Ammon's horn (tissue), 1 donor: Measurements from ENCODE around the gene PDGFC.

ENCODE experiments used
- DNase-seq: peaks from one replicate; pipeline ENCODE4 v3.0.0-alpha.2; 2016; ENCODE audit warnings: low spot score

Gene PDGFC

GRCh38 chr4:156971676-156972378, at the start of gene PDGFC:
Gene PDGFC (minus strand): TSS chr4:156971799. CDS start chr4:156970903, 896 bp downstream.
- DNase-seq: peak; percentile 64

DNA sequence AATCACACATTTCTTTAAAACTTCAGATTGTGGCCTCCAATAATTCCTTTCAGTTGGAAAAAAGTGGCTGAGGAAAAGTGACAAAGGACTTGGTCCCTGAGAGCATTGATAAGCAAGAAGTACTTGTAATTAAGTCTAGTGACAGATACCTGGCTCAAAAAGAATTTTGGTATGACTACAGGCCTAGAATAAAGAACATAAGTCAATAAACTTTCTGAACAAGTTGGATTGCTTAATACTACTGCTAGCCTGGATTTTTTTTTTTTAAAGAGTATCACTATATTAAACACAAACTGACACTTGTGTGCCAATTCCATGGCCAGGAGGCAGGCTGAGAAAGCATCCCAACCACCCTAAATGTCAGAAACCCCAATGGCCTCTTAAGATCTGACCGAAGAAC, 49.3 kb upstream of the PDGFC start:
- DNase-seq: no peak

GRCh38 chr4:157018920-157019490, 47.4 kb upstream of the PDGFC start:
- no peak for DNase-seq

DNA sequence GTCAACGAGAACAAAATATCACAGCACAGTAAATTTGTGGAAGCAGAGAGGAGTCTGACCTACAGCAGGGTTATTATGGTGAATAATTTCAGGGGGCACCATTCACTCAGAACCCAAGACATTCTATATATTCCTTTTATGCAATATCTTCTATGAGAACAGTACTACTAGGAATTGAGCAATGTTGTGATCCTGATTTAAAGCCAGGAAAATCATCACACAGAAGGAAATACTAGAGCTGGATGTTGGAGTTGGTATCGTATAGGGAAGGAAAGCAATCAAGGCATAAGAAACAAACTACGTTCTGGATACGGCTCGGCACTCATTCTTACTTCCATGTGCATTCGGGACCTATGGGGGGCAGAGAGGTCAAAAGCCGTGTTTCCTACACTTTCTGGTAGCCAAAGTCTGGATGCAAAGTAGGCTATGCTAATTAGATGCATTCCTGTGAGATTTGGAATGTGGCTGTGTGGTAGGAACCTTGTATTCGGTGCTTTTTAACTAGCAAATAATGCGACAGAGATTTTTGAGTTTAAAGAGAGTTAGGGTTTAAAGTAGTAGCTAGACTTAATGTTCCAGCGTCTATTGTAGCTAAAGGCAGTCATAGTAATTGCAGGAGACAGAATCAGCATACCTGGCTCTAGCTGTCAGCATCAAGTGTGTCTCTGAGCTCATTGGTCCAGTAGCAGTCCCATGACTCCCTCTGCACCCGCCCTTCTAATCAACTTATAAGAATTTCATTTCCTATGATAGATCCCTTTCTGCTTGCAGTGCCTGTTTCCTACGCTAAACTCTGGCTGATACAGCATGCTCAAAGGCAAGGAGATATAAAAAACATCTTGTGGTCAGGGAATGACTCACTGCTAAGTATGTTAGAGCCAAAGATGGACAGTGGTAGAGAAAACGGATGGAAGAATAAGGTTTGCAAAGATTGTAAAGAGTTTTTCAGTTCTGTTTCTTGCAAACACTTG, 43.3 kb upstream of the PDGFC start:
- no peak for DNase-seq

DNA sequence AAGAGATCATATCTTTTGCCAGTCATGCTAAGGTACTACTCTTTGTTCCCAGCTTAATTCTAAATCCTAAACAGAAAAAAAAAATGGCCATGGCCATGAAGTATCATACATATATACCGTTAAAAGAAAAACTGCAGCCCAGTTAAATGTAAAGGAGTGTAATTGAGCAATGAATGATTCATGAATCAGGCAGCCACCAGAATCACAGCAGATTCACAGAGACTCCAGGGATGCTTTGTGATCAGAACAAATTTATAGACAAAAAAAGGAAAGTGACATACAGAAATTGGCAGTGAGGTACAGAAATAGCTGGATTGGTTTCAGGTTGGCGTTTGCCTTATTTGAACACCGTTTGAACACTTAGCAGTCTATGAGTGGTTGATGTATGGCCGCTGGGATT, 42.1 kb upstream of the PDGFC start:
- DNase-seq: no peak

- DNase-seq: no peak
Observed at GRCh38 chr4:157012781-157013180, 41.2 kb upstream of the PDGFC start.

DNA sequence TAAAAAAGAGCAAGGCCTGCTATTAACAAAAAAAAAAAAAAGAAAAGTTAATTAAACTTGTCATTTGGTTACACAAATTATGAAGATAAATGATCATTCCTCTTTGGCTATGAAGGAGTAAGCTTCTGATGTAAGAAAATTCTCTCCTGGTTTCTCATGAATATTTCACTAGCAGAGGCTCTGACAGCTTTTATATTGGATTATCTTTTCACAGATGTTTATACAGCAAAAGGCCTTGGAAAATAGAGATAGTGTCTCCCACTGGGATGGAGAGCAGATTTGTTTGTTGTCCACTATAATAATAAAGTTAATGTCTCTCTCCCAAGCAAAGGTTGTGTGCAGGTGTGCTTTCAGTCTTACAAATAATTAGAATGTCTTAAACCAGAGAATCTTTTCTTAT, 40.7 kb upstream of the PDGFC start:
- DNase-seq: no peak

- DNase-seq: no peak
Observed at GRCh38 chr4:157010630-157011029, 39.0 kb upstream of the PDGFC start.

- DNase-seq: no peak
Observed at GRCh38 chr4:157005831-157006230, 34.2 kb upstream of the PDGFC start.

DNA sequence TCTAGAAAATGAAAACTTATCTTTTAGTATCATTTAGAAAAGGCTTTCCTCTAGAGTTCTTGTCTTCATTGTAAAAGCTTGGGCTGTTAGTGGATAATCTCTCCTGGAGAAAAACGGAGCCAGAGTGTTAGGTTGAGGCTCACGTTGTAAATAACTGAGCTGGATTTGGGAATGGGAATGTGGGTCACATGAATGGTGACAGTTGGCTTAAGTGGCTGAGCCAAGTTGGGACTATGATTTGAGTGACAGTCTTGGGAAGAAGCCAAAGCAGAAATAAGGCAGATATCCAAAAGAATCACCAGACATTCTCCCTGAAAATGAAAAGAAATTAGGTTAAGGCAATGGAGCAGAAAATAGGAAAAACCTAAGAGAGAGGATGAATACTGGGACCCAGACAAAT, 33.6 kb upstream of the PDGFC start:
- no peak for DNase-seq

GRCh38 chr4:157004279-157005161, 32.9 kb upstream of the PDGFC start:
- no peak for DNase-seq

DNA sequence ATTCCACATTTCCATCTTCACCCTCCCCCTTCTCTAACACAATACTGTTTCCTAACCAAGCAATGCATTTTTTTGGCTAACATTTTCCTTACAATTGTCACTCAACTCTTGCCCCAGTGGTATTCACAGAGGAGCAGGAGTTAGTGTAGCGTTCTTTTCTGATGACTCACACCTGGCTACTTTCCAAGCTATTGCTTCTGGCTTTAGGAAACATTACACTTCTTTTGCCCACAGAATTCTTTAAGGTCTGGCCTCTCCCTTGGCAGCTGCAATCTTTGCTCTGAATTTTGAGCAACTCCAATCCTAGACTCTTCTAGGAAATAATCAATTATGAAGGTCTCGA, 27.5 kb upstream of the PDGFC start:
- DNase-seq: no peak

GRCh38 chr4:156998500-156999174, 27.0 kb upstream of the PDGFC start:
- DNase-seq: no peak

DNA sequence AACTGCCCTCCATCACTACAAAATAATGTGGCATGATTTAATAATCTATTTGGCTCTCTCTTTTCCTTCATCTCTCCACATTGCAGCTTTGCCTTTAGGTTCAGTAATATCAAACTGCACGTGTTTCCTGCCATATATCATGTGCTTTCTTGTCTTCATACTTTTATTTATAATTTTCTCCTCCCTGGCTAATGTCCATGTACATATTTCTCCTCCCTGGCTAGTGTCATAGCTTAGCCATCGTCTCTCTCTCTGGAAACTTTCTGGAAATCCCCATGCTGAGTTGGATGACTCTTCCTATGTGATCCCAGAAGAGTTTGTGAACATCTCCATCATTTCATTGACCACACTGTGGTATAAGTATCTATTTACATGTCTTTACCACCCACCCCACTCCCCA, 21.3 kb upstream of the PDGFC start:
- no peak for DNase-seq

GRCh38 chr4:156991161-156991560, 19.6 kb upstream of the PDGFC start:
- no peak for DNase-seq

GRCh38 chr4:156983366-156983765, 11.8 kb upstream of the PDGFC start:
- DNase-seq: no peak

DNA sequence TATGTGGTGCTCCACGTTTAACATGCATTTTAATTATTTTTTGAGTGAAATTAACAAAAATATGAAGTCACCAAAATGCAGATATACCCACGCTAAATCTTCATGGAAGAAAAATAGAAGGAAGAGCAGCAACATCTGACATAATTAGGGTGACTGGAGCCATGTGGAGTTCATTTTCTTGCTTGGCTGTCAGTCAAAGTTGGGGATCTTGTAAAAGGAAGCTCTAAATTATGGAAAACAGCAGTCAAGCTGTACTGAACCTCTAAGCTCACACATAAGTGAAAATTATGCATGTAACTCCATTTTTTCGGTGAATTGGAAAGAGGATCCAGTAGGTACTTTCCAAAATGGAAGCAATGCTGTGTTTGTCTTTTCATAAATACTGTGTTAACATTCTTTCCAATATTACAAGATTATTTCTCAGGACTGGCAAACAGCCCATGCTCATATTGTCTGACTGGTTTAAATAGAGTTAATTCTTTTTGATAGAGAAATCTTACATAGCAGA, 9.7 kb upstream of the PDGFC start:
- no peak for DNase-seq

GRCh38 chr4:156977435-156978160, 6.0 kb upstream of the PDGFC start:
- no peak for DNase-seq

DNA sequence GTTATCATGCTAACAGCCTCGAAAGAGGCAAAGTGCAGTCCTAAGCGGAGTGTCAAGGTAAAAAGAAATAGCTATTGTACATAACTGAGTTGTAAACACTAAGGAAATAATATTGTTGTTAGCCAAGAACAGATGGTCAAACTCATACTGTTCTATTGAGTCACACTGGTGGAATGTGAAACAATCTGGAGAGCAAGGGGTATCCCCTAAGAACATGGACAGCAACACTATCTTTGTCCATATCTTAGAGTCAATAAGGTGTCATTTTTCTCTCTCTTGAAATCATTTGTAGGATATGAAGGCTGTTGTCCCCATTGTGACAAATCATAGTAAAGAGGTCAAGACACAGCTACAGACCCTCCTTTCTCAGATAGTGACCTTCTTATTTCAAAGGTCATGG, 4.5 kb upstream of the PDGFC start:
- no peak for DNase-seq

DNA sequence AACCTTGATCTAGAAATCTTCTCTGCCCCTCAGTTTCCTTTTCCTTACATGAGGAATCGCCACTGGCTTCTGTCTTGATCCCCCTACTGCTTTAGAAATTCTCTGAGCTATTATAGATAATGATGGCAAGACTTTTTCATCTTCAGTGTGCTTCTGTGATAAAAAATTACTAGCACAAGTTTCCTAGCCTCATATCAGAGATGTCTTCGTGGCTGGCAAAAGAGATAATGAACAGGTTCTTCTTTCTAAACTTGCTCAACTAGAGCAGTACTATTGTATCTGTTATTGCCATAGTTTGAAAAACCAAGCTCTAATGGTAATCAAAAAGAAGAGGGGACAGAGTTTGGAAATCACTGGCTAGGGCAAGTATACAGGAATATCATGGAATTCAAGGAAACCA, 4.1 kb upstream of the PDGFC start:
- no peak for DNase-seq

DNA sequence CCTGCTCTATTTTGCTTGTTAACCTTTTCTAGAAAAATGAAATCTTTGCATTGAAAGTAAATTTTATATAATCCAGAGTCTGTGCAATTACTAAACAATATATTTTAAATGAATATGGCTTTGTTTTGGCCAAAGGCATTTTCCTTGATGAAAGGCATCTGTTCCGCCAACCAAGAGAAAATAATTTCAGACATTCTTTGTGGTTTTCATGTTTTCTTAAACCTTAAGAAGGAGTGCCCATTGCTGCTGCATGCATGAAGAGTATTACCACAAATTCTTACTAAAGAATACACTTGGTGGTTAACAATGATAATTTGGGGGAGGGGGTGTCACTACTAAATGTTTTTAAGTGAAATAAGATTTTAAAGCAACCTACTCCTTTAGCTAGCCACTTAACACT, 2.7 kb upstream of the PDGFC start:
- no peak for DNase-seq
